H1 (cell line): ENCODE measurements around the gene CNN3.

Experiments
- CEBPB ChIP-seq: IDR thresholded peaks from 2 replicates; pipeline ENCODE4 v1.6.1; 2012; ENCODE audit warnings: low read depth, low read length
- CTCF ChIP-seq, 3 experiments: IDR thresholded peaks; 1 replicate in 2 of 3; 2 replicates in 1 of 3; pipeline versions ENCODE4 v1.5.1 to v1.6.1; 2011; ENCODE audit warnings: low read length in 3 of 3, mild to moderate bottlenecking in 3 of 3, inconsistent platforms in 2 of 3, low read depth in 1 of 3, moderate library complexity in 1 of 3; ENCODE audit not compliant: insufficient read depth in 1 of 3; ENCODE audit errors: control extremely low read depth in 1 of 3
- EP300 ChIP-seq, 2 experiments: IDR thresholded peaks; 1 replicate in 1 of 2; 2 replicates in 1 of 2; pipeline ENCODE4 v1.6.1; 2011 to 2012; ENCODE audit warnings: low read depth in 2 of 2, low read length in 2 of 2, mild to moderate bottlenecking in 2 of 2, borderline replicate concordance in 1 of 2, inconsistent platforms in 1 of 2, moderate library complexity in 1 of 2

- TF ChIP-seq EP300 (IDR thresholded peaks at IDR 0.05; ENCODE audit: borderline replicate concordance in 1 of 2, low read depth in 2 of 2, low read length in 2 of 2) (no peak), CTCF (IDR thresholded peaks at IDR 0.05; ENCODE audit: control extremely low read depth in 1 of 3, insufficient read depth in 1 of 3, low read depth in 1 of 3, low read length in 3 of 3) (no peak), CEBPB (no peak)
Observed at GRCh38 chr1:94905207-94905606, 21.7 kb downstream of the CNN3 start.
